MM.1S (cell line): ENCODE results near the gene PEX14.

Source experiments
- DNase-seq: peaks from one replicate; pipeline ENCODE4 v3.0.0-alpha.2; 2015
- H2AFZ ChIP-seq: fragments of 300-600 bp; sonication (generic); 2 replicates; pipeline ENCODE4 v1.6.0; 2016; ENCODE audit warnings: antibody characterized with exemption, low read length
- H3F3A ChIP-seq: fragments of 300-600 bp; sonication (generic); 2 replicates; pipeline ENCODE4 v1.6.1; 2016; ENCODE audit warnings: mild to moderate bottlenecking, antibody characterized with exemption, low read length, moderate library complexity, mixed read lengths; ENCODE audit not compliant: insufficient read depth
- H3K27ac ChIP-seq: fragments of 300-600 bp; sonication (generic); 2 replicates; pipeline ENCODE4 v1.5.1; 2016; ENCODE audit warnings: mild to moderate bottlenecking, low read length
- H3K27me3 ChIP-seq: fragments of 300-600 bp; sonication (generic); replicated peaks from 2 replicates; pipeline ENCODE4 v1.6.0; 2016; ENCODE audit warnings: low read length; ENCODE audit not compliant: insufficient read depth
- H3K36me3 ChIP-seq: fragments of 300-600 bp; sonication (generic); replicated peaks from 2 replicates; pipeline ENCODE4 v1.6.1; 2016; ENCODE audit warnings: mild to moderate bottlenecking, low read length, mixed read lengths; ENCODE audit not compliant: insufficient read depth
- H3K4me1 ChIP-seq: fragments of 300-600 bp; sonication (generic); 2 replicates; pipeline ENCODE4 v1.6.1; 2016; ENCODE audit warnings: low read length, mixed read lengths
- H3K4me2 ChIP-seq: fragments of 300-600 bp; sonication (generic); 2 replicates; pipeline ENCODE4 v1.6.0; 2016; ENCODE audit warnings: low read depth, low read length
- H3K4me3 ChIP-seq: fragments of 300-600 bp; sonication (generic); 2 replicates; pipeline ENCODE4 v1.5.1; 2016; ENCODE audit warnings: low read length, mixed read lengths
- H3K79me2 ChIP-seq: fragments of 300-600 bp; sonication (generic); 2 replicates; pipeline ENCODE4 v1.6.1; 2016; ENCODE audit warnings: mixed run types, low read length, mixed read lengths
- H3K9ac ChIP-seq: fragments of 300-600 bp; sonication (generic); 2 replicates; pipeline ENCODE4 v1.6.1; 2016; ENCODE audit warnings: low read length, mixed read lengths
- H3K9me2 ChIP-seq: fragments of 300-600 bp; sonication (generic); replicated peaks from 2 replicates; pipeline ENCODE4 v1.6.1; 2016; ENCODE audit warnings: mild to moderate bottlenecking, low read length, mixed read lengths; ENCODE audit not compliant: insufficient read depth
- H3K9me3 ChIP-seq: fragments of 300-600 bp; sonication (generic); replicated peaks from 2 replicates; pipeline ENCODE4 v1.6.1; 2016; ENCODE audit warnings: mild to moderate bottlenecking, low read length, mixed read lengths; ENCODE audit not compliant: insufficient read depth
- H4K20me1 ChIP-seq: fragments of 300-600 bp; sonication (generic); 2 replicates; pipeline ENCODE4 v1.6.1; 2016; ENCODE audit warnings: mild to moderate bottlenecking, low read length, moderate library complexity, mixed read lengths; ENCODE audit not compliant: insufficient read depth
- CTCF ChIP-seq: fragments of 300-600 bp; sonication (generic); IDR thresholded peaks from 2 replicates; pipeline ENCODE4 v1.5.1; 2016; ENCODE audit warnings: antibody characterized with exemption, low read length, mixed read lengths
- EZH2 ChIP-seq: fragments of 300-600 bp; sonication (generic); optimal IDR thresholded peaks from 2 replicates; pipeline ENCODE3; 2017; ENCODE audit warnings: low read depth, mild to moderate bottlenecking, antibody characterized with exemption, low read length, mixed read lengths
- EZH2phosphoT487 ChIP-seq: fragments of 300-600 bp; sonication (generic); IDR thresholded peaks from 2 replicates; pipeline ENCODE4 v1.6.1; 2018; ENCODE audit warnings: antibody characterized with exemption, low read length

The PEX14 gene

GRCh38 chr1:10657088-10657847, 182.5 kb downstream of the PEX14 start:
- no peak for TF ChIP-seq EZH2phosphoT487
- TF ChIP-seq EZH2: no peak
- TF ChIP-seq CTCF: no peak
- Histone ChIP-seq H3K9me3 (no peaks in the 10 kb centered on the region), H3K36me3 (no peaks in the 10 kb centered on the region), H3K4me1 (no peaks in the 10 kb centered on the region), H2AFZ (no peak overlapping the region), H3K27ac (no peak overlapping the region), H4K20me1 (no peaks in the 10 kb centered on the region), H3F3A (no peaks in the 10 kb centered on the region), H3K4me3 (no peak overlapping the region), H3K9ac (no peak overlapping the region), H3K79me2 (no peaks in the 10 kb centered on the region), H3K27me3 (peaks cover 90% of the 10 kb centered on the region), H3K4me2 (no peak overlapping the region), H3K9me2 (no peaks in the 10 kb centered on the region)
- no peak for DNase-seq

DNA sequence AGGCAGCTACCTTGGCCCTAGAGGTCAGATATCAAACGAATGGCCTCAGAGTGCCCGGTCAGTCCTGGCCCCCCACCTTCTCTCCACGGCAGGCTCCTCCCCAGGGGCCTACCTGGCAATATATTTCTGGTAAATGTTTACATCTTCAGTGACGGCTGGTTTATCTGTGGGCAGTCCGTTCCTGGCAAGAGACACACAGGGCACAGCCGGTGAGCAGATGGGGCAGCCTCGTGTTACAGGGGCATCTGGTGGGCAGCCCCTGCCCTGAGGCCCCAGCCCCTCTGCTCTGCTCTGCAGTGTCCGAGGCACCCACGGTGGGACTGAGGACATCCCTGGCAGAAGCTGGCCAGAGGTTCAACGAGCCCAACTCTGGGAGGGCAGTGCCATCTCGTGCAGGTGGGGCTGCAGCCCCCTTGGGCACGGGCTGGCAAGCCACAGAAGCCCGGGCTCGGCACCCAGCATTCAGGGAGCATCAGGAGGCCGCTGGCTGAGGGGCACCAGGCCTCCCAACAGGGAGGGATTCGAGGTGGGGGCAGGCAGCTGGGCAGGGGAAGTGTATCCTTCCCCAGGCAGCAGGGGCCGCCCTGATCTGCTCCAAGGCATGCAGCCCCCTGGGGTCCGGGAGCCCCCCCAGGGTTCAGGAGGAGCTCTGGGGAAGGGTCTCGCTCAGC, 183.8 kb downstream of the PEX14 start:
- no peak overlapping the region for H3K27ac ChIP-seq
- H3K27me3 ChIP-seq: peaks cover 90% of the 10 kb centered on the region
- H3F3A ChIP-seq: no peaks in the 10 kb centered on the region

GRCh38 chr1:10659218-10659617, 184.5 kb downstream of the PEX14 start:
- H3K9me2 ChIP-seq: no peaks in the 10 kb centered on the region
- DNase-seq: no peak
- H3K27ac ChIP-seq: no peak overlapping the region
- TF ChIP-seq EZH2phosphoT487: no peak
- no peak for TF ChIP-seq EZH2
- no peak for TF ChIP-seq CTCF
- no peak overlapping the region for H3K9ac ChIP-seq
- no peaks in the 10 kb centered on the region for H3K79me2 ChIP-seq
- H2AFZ ChIP-seq: no peak overlapping the region
- no peak overlapping the region for H3K4me2 ChIP-seq
- H3K27me3 ChIP-seq: peaks cover 88% of the 10 kb centered on the region
- H3K4me1 ChIP-seq: no peaks in the 10 kb centered on the region
- no peak overlapping the region for H3K4me3 ChIP-seq
- no peaks in the 10 kb centered on the region for H3K36me3 ChIP-seq
- H4K20me1 ChIP-seq: no peaks in the 10 kb centered on the region
- no peaks in the 10 kb centered on the region for H3K9me3 ChIP-seq
- no peaks in the 10 kb centered on the region for H3F3A ChIP-seq

More for the DNA sequence above, 183.8 kb downstream of the PEX14 start:
- H3K4me2 ChIP-seq: no peak overlapping the region
- H3K79me2 ChIP-seq: no peaks in the 10 kb centered on the region
- H2AFZ ChIP-seq: no peak overlapping the region
- no peaks in the 10 kb centered on the region for H4K20me1 ChIP-seq
- DNase-seq: no peak
- H3K9me2 ChIP-seq: no peaks in the 10 kb centered on the region
- no peak for TF ChIP-seq CTCF
- TF ChIP-seq EZH2phosphoT487: no peak
- no peak for TF ChIP-seq EZH2
- no peaks in the 10 kb centered on the region for H3K4me1 ChIP-seq
- H3K36me3 ChIP-seq: no peaks in the 10 kb centered on the region
- no peaks in the 10 kb centered on the region for H3K9me3 ChIP-seq
- H3K9ac ChIP-seq: no peak overlapping the region
- H3K4me3 ChIP-seq: no peak overlapping the region
